Mesendoderm (in vitro differentiated cells): ENCODE measurements around the gene PAK5.

Experiments
- DNase-seq: peaks from one replicate; pipeline ENCODE4 v3.0.0; 2013
- H2AK5ac ChIP-seq: 2 replicates; pipeline ENCODE4 v1.6.1; 2013; ENCODE audit warnings: low read length, inconsistent platforms
- H2BK120ac ChIP-seq: 2 replicates; pipeline ENCODE4 v1.6.1; 2013; ENCODE audit warnings: low read depth, mild to moderate bottlenecking, low read length, moderate library complexity, mixed read lengths
- H2BK15ac ChIP-seq: replicated peaks from 2 replicates; pipeline ENCODE4 v1.6.1; 2013; ENCODE audit warnings: low read depth, mild to moderate bottlenecking, moderate library complexity
- H2BK5ac ChIP-seq: 2 replicates; pipeline ENCODE4 v1.6.1; 2013; ENCODE audit warnings: low read length, inconsistent platforms
- H3K18ac ChIP-seq: 2 replicates; pipeline ENCODE4 v1.6.1; 2013; ENCODE audit warnings: mild to moderate bottlenecking, low read length, mixed read lengths
- H3K23ac ChIP-seq: one replicate; pipeline ENCODE4 v1.6.1; 2013; ENCODE audit warnings: low read length
- H3K27ac ChIP-seq: 2 replicates; pipeline ENCODE4 v1.5.1; 2013; ENCODE audit warnings: low read depth, mild to moderate bottlenecking, inconsistent platforms, low read length, moderate library complexity
- H3K27me3 ChIP-seq: 2 replicates; pipeline ENCODE4 v1.6.1; 2013; ENCODE audit warnings: low read length, control low read depth, mild to moderate bottlenecking, inconsistent platforms; ENCODE audit not compliant: insufficient read depth, poor library complexity
- H3K36me3 ChIP-seq: 2 replicates; pipeline ENCODE4 v1.6.1; 2013; ENCODE audit warnings: low read length, inconsistent platforms; ENCODE audit not compliant: control insufficient read depth, insufficient read depth
- H3K4ac ChIP-seq: one replicate; pipeline ENCODE4 v1.6.1; 2013; ENCODE audit warnings: low read depth, mild to moderate bottlenecking, low read length, moderate library complexity
- H3K4me1 ChIP-seq: 2 replicates; pipeline ENCODE4 v1.6.1; 2013; ENCODE audit warnings: low read depth, low read length, inconsistent platforms; ENCODE audit not compliant: control insufficient read depth
- H3K4me2 ChIP-seq: 2 replicates; pipeline ENCODE4 v1.6.1; 2013; ENCODE audit warnings: low read length
- H3K4me3 ChIP-seq: 2 replicates; pipeline ENCODE4 v1.5.1; 2013; ENCODE audit warnings: mild to moderate bottlenecking, low read length
- H3K56ac ChIP-seq: one replicate; pipeline ENCODE4 v1.6.1; 2013; ENCODE audit warnings: low read length
- H3K79me1 ChIP-seq: 2 replicates; pipeline ENCODE4 v1.6.1; 2013; ENCODE audit warnings: low read length, inconsistent platforms
- H3K79me2 ChIP-seq: 2 replicates; pipeline ENCODE4 v1.6.1; 2013; ENCODE audit warnings: mild to moderate bottlenecking, low read length; ENCODE audit not compliant: control insufficient read depth, insufficient read depth
- H3K9ac ChIP-seq: 2 replicates; pipeline ENCODE4 v1.6.1; 2013; ENCODE audit warnings: low read length, inconsistent platforms
- H4K5ac ChIP-seq: one replicate; pipeline ENCODE4 v1.6.1; 2013; ENCODE audit warnings: low read length
- H4K8ac ChIP-seq: one replicate; pipeline ENCODE4 v1.6.1; 2013; ENCODE audit warnings: low read depth, mild to moderate bottlenecking, control low read depth, low read length, moderate library complexity
- WGBS: extraction: QIAGEN DNeasy Blood & Tissue Kit; methylation state at CpG from one replicate; pipeline ENCODE4 v1.1.7; 2013; ENCODE audit warnings: low lambda C conversion rate, missing lambda C conversion rate; ENCODE audit not compliant: insufficient coverage; ENCODE audit errors: extremely low coverage; 5-methylcytosine and 5-hydroxymethylcytosine counted together

The PAK5 gene

GRCh38 chr20:9616833-9617461, 221.9 kb downstream of the PAK5 start:
- peak; percentile 67 for DNase-seq

GRCh38 chr20:9616455-9616805, 222.4 kb downstream of the PAK5 start:
- Histone ChIP-seq H3K4me1 (no peaks in the 10 kb centered on the region), H2BK120ac (no peak overlapping the region), H3K4me2 (no peak overlapping the region), H3K23ac (no peak overlapping the region), H3K9ac (no peak overlapping the region), H3K36me3 (no peaks in the 10 kb centered on the region), H3K79me1 (no peaks in the 10 kb centered on the region), H3K4me3 (no peak overlapping the region), H2AK5ac (no peak overlapping the region), H3K27me3 (no peaks in the 10 kb centered on the region), H4K8ac (no peak overlapping the region), H4K5ac (no peak overlapping the region), H3K27ac (no peak overlapping the region), H3K56ac (no peak overlapping the region), H3K18ac (no peak overlapping the region), H2BK15ac (no peak overlapping the region), H2BK5ac (no peak overlapping the region), H3K4ac (no peak overlapping the region), H3K79me2 (no peaks in the 10 kb centered on the region)
- no CpG with 5 or more reads among the region's 5 CpGs for WGBS
- no peak for DNase-seq

More at GRCh38 chr20:9616833-9617461, 221.9 kb downstream of the PAK5 start:
- no peaks in the 10 kb centered on the region for H3K36me3 ChIP-seq
- no peak overlapping the region for H2BK15ac ChIP-seq
- no peak overlapping the region for H3K27ac ChIP-seq
- no peak overlapping the region for H4K5ac ChIP-seq
- no peak overlapping the region for H3K4ac ChIP-seq
- H3K4me3 ChIP-seq, result no peak overlapping the region
- H3K79me2 ChIP-seq, result no peaks in the 10 kb centered on the region
- no peak overlapping the region for H3K18ac ChIP-seq
- H3K23ac ChIP-seq, result no peak overlapping the region
- no peak overlapping the region for H2BK5ac ChIP-seq
- no CpG with 5 or more reads among the region's 10 CpGs for WGBS
- no peak overlapping the region for H3K56ac ChIP-seq
- no peak overlapping the region for H4K8ac ChIP-seq
- no peak overlapping the region for H2BK120ac ChIP-seq
- no peak overlapping the region for H3K4me2 ChIP-seq
- H3K9ac ChIP-seq, result no peak overlapping the region
- no peaks in the 10 kb centered on the region for H3K27me3 ChIP-seq
- H2AK5ac ChIP-seq, result no peak overlapping the region
- no peaks in the 10 kb centered on the region for H3K4me1 ChIP-seq
- no peaks in the 10 kb centered on the region for H3K79me1 ChIP-seq

GRCh38 chr20:9615766-9616454, 223.0 kb downstream of the PAK5 start:
- Histone ChIP-seq H3K36me3 (no peaks in the 10 kb centered on the region), H3K18ac (no peak overlapping the region), H4K5ac (no peak overlapping the region), H4K8ac (no peak overlapping the region), H3K27ac (no peak overlapping the region), H3K4me2 (no peak overlapping the region), H3K79me2 (no peaks in the 10 kb centered on the region), H3K23ac (no peak overlapping the region), H3K9ac (no peak overlapping the region), H2AK5ac (no peak overlapping the region), H3K4me1 (no peaks in the 10 kb centered on the region), H3K27me3 (no peaks in the 10 kb centered on the region), H3K79me1 (no peaks in the 10 kb centered on the region), H3K4ac (no peak overlapping the region), H3K56ac (no peak overlapping the region), H2BK5ac (no peak overlapping the region), H2BK120ac (no peak overlapping the region), H3K4me3 (no peak overlapping the region), H2BK15ac (no peak overlapping the region)
- WGBS, result no CpG with 5 or more reads among the region's 8 CpGs
- DNase-seq, result no peak

- H2BK120ac ChIP-seq, result no peak overlapping the region
- H3K4ac ChIP-seq, result no peak overlapping the region
- H3K4me2 ChIP-seq, result no peak overlapping the region
- no peak overlapping the region for H4K8ac ChIP-seq
- no peaks in the 10 kb centered on the region for H3K27me3 ChIP-seq
- no peak overlapping the region for H3K56ac ChIP-seq
- no peak overlapping the region for H2BK15ac ChIP-seq
- H3K4me1 ChIP-seq, result no peaks in the 10 kb centered on the region
- H4K5ac ChIP-seq, result no peak overlapping the region
- no peak overlapping the region for H3K4me3 ChIP-seq
- no peak overlapping the region for H2BK5ac ChIP-seq
- H3K18ac ChIP-seq, result no peak overlapping the region
- H3K79me2 ChIP-seq, result no peaks in the 10 kb centered on the region
- H3K23ac ChIP-seq, result no peak overlapping the region
- H2AK5ac ChIP-seq, result no peak overlapping the region
- H3K27ac ChIP-seq, result no peak overlapping the region
- WGBS, result no CpG with 5 or more reads among the region's 4 CpGs
- no peak overlapping the region for H3K9ac ChIP-seq
- no peaks in the 10 kb centered on the region for H3K36me3 ChIP-seq
- no peak for DNase-seq
- no peaks in the 10 kb centered on the region for H3K79me1 ChIP-seq
These were observed 223.8 kb downstream of the PAK5 start for GRCh38 chr20:9615118-9615517.

- no peaks in the 10 kb centered on the region for H3K4me1 ChIP-seq
- no peak for DNase-seq
- no peak overlapping the region for H2BK5ac ChIP-seq
- no peak overlapping the region for H4K8ac ChIP-seq
- H3K4me3 ChIP-seq, result no peak overlapping the region
- H2BK120ac ChIP-seq, result no peak overlapping the region
- no peak overlapping the region for H3K4me2 ChIP-seq
- H3K79me1 ChIP-seq, result no peaks in the 10 kb centered on the region
- WGBS, result no CpG with 5 or more reads among the region's 4 CpGs
- no peak overlapping the region for H3K27ac ChIP-seq
- H4K5ac ChIP-seq, result no peak overlapping the region
- no peaks in the 10 kb centered on the region for H3K27me3 ChIP-seq
- H3K79me2 ChIP-seq, result no peaks in the 10 kb centered on the region
- H3K4ac ChIP-seq, result no peak overlapping the region
- no peaks in the 10 kb centered on the region for H3K36me3 ChIP-seq
- H3K18ac ChIP-seq, result no peak overlapping the region
- H3K23ac ChIP-seq, result no peak overlapping the region
- no peak overlapping the region for H2AK5ac ChIP-seq
- H3K9ac ChIP-seq, result no peak overlapping the region
- H2BK15ac ChIP-seq, result no peak overlapping the region
- H3K56ac ChIP-seq, result no peak overlapping the region
These were observed 225.0 kb downstream of the PAK5 start for GRCh38 chr20:9613871-9614270.

GRCh38 chr20:9611921-9612320, 227.0 kb downstream of the PAK5 start:
- no peak overlapping the region for H3K23ac ChIP-seq
- H3K9ac ChIP-seq, result no peak overlapping the region
- no peak overlapping the region for H3K18ac ChIP-seq
- no peaks in the 10 kb centered on the region for H3K79me2 ChIP-seq
- H2AK5ac ChIP-seq, result no peak overlapping the region
- no peak overlapping the region for H2BK5ac ChIP-seq
- no peaks in the 10 kb centered on the region for H3K27me3 ChIP-seq
- no peaks in the 10 kb centered on the region for H3K36me3 ChIP-seq
- H2BK15ac ChIP-seq, result no peak overlapping the region
- no peak overlapping the region for H2BK120ac ChIP-seq
- WGBS, result no CpG with 5 or more reads among the region's 9 CpGs
- no peak overlapping the region for H4K5ac ChIP-seq
- no peak overlapping the region for H3K56ac ChIP-seq
- H4K8ac ChIP-seq, result no peak overlapping the region
- no peaks in the 10 kb centered on the region for H3K4me1 ChIP-seq
- H3K4me2 ChIP-seq, result no peak overlapping the region
- no peak overlapping the region for H3K27ac ChIP-seq
- H3K4ac ChIP-seq, result no peak overlapping the region
- no peak overlapping the region for H3K4me3 ChIP-seq
- no peak for DNase-seq
- H3K79me1 ChIP-seq, result no peaks in the 10 kb centered on the region
